ENCODE data around the gene CDIP1.

CDIP1 gene

DNA sequence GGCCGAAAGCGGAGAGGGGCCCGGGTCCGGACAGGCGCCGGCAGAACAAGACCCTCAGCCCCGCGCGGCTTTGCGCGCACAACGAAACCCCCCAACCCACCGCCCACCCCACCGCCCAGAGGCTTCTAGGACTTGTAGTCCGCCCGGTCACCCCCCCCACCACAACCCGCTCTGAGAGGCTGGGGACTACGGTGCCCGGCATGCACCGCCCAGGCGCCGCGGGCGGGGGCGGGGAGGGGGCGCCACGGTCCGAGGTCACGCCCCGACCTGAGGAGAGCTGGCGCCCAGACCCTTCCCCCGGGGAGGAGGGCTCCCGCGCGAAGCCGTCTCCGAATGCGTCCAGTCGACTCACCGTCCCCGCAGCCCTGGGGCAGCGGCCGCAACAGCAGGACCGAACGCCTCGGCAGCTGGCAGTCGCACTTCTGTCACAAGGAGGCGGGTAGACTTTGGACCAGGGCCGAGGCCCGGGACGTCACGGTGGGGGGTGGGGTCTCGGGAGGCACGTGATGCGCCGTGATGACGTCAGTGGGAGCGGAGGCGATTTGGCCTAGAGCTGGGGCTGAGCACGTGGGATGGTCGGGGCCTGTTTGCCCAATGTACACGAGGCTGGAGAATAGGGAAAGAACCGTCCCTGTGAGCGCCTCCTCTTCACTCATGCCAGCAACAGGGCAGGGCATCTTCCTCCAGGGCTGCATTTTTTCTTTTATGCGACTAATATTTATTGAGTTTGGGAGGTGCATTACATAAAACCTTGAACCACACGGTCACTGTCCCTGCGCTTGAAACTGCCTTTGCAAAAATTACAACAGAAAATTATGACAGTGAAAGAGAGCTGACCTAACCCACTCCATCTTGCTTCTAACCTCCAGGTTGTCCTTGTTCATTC is at the start of gene CDIP1 (continued):
- TF ChIP-seq, protein P1, sequence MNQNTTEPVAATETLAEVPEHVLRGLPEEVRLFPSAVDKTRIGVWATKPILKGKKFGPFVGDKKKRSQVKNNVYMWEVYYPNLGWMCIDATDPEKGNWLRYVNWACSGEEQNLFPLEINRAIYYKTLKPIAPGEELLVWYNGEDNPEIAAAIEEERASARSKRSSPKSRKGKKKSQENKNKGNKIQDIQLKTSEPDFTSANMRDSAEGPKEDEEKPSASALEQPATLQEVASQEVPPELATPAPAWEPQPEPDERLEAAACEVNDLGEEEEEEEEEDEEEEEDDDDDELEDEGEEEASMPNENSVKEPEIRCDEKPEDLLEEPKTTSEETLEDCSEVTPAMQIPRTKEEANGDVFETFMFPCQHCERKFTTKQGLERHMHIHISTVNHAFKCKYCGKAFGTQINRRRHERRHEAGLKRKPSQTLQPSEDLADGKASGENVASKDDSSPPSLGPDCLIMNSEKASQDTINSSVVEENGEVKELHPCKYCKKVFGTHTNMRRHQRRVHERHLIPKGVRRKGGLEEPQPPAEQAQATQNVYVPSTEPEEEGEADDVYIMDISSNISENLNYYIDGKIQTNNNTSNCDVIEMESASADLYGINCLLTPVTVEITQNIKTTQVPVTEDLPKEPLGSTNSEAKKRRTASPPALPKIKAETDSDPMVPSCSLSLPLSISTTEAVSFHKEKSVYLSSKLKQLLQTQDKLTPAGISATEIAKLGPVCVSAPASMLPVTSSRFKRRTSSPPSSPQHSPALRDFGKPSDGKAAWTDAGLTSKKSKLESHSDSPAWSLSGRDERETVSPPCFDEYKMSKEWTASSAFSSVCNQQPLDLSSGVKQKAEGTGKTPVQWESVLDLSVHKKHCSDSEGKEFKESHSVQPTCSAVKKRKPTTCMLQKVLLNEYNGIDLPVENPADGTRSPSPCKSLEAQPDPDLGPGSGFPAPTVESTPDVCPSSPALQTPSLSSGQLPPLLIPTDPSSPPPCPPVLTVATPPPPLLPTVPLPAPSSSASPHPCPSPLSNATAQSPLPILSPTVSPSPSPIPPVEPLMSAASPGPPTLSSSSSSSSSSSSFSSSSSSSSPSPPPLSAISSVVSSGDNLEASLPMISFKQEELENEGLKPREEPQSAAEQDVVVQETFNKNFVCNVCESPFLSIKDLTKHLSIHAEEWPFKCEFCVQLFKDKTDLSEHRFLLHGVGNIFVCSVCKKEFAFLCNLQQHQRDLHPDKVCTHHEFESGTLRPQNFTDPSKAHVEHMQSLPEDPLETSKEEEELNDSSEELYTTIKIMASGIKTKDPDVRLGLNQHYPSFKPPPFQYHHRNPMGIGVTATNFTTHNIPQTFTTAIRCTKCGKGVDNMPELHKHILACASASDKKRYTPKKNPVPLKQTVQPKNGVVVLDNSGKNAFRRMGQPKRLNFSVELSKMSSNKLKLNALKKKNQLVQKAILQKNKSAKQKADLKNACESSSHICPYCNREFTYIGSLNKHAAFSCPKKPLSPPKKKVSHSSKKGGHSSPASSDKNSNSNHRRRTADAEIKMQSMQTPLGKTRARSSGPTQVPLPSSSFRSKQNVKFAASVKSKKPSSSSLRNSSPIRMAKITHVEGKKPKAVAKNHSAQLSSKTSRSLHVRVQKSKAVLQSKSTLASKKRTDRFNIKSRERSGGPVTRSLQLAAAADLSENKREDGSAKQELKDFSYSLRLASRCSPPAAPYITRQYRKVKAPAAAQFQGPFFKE (tag by site-specific recombination; IDR thresholded peaks at IDR 0.05; ENCODE audit: borderline replicate concordance), result no peak; the same call in 1 of the 2 replicates
- TF ChIP-seq ZNF777 (tag by site-specific recombination; IDR thresholded peaks at IDR 0.05; ENCODE audit: borderline replicate concordance), result peak; percentile 52; the same call in 1 of the 2 replicates
- TF ChIP-seq ZNF10 (tag by site-specific recombination; IDR thresholded peaks at IDR 0.05), result no peak
- peak; percentile 96 for TF ChIP-seq ZNF335 (tag by site-specific recombination; conservative IDR thresholded peaks at IDR 0.05)
- TF ChIP-seq, protein P2, sequence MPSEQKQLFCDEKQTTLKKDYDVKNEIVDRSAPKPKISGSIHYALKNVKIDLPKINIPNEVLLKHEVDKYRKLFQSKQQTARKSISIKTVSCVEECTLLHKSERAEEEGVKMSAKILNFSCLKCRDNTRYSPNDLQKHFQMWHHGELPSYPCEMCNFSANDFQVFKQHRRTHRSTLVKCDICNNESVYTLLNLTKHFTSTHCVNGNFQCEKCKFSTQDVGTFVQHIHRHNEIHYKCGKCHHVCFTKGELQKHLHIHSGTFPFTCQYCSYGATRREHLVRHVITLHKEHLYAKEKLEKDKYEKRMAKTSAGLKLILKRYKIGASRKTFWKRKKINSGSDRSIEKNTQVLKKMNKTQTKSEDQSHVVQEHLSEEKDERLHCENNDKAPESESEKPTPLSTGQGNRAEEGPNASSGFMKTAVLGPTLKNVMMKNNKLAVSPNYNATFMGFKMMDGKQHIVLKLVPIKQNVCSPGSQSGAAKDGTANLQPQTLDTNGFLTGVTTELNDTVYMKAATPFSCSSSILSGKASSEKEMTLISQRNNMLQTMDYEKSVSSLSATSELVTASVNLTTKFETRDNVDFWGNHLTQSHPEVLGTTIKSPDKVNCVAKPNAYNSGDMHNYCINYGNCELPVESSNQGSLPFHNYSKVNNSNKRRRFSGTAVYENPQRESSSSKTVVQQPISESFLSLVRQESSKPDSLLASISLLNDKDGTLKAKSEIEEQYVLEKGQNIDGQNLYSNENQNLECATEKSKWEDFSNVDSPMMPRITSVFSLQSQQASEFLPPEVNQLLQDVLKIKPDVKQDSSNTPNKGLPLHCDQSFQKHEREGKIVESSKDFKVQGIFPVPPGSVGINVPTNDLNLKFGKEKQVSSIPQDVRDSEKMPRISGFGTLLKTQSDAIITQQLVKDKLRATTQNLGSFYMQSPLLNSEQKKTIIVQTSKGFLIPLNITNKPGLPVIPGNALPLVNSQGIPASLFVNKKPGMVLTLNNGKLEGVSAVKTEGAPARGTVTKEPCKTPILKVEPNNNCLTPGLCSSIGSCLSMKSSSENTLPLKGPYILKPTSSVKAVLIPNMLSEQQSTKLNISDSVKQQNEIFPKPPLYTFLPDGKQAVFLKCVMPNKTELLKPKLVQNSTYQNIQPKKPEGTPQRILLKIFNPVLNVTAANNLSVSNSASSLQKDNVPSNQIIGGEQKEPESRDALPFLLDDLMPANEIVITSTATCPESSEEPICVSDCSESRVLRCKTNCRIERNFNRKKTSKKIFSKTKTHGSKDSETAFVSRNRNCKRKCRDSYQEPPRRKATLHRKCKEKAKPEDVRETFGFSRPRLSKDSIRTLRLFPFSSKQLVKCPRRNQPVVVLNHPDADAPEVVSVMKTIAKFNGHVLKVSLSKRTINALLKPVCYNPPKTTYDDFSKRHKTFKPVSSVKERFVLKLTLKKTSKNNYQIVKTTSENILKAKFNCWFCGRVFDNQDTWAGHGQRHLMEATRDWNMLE (tag by site-specific recombination; conservative IDR thresholded peaks at IDR 0.05; ENCODE audit: low read depth), result peak; percentile 69
- no peak for TF ChIP-seq ZNF624 (tag by site-specific recombination; IDR thresholded peaks at IDR 0.05)
- peak; percentile 77 for TF ChIP-seq ZNF785 (tag by site-specific recombination; IDR thresholded peaks at IDR 0.05)
- peak; percentile 85 for TF ChIP-seq KLF10 (tag by site-specific recombination; IDR thresholded peaks at IDR 0.05)
- 0 out of 2 replicates have a peak, but pooled peaks have one; percentile 13 for TF ChIP-seq ZNF548 (tag by site-specific recombination; IDR thresholded peaks at IDR 0.05)
- TF ChIP-seq ZNF600 (tag by site-specific recombination; IDR thresholded peaks at IDR 0.05), result peak; percentile 76
- TF ChIP-seq, protein P3, sequence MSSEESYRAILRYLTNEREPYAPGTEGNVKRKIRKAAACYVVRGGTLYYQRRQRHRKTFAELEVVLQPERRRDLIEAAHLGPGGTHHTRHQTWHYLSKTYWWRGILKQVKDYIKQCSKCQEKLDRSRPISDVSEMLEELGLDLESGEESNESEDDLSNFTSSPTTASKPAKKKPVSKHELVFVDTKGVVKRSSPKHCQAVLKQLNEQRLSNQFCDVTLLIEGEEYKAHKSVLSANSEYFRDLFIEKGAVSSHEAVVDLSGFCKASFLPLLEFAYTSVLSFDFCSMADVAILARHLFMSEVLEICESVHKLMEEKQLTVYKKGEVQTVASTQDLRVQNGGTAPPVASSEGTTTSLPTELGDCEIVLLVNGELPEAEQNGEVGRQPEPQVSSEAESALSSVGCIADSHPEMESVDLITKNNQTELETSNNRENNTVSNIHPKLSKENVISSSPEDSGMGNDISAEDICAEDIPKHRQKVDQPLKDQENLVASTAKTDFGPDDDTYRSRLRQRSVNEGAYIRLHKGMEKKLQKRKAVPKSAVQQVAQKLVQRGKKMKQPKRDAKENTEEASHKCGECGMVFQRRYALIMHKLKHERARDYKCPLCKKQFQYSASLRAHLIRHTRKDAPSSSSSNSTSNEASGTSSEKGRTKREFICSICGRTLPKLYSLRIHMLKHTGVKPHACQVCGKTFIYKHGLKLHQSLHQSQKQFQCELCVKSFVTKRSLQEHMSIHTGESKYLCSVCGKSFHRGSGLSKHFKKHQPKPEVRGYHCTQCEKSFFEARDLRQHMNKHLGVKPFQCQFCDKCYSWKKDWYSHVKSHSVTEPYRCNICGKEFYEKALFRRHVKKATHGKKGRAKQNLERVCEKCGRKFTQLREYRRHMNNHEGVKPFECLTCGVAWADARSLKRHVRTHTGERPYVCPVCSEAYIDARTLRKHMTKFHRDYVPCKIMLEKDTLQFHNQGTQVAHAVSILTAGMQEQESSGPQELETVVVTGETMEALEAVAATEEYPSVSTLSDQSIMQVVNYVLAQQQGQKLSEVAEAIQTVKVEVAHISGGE (tag by site-specific recombination; conservative IDR thresholded peaks at IDR 0.05; ENCODE audit: low read depth), result no peak; the same call in 1 of the 2 replicates
- TF ChIP-seq ZNF155 (tag by site-specific recombination; IDR thresholded peaks at IDR 0.05), result no peak
- no peak for TF ChIP-seq GLI2 (tag by site-specific recombination; IDR thresholded peaks at IDR 0.05; ENCODE audit: borderline replicate concordance, low read depth)
- no peak for TF ChIP-seq ZNF114 (tag by site-specific recombination; IDR thresholded peaks at IDR 0.05)
- no peak for TF ChIP-seq ZNF121 (tag by site-specific recombination; IDR thresholded peaks at IDR 0.05)
- TF ChIP-seq, protein P4, sequence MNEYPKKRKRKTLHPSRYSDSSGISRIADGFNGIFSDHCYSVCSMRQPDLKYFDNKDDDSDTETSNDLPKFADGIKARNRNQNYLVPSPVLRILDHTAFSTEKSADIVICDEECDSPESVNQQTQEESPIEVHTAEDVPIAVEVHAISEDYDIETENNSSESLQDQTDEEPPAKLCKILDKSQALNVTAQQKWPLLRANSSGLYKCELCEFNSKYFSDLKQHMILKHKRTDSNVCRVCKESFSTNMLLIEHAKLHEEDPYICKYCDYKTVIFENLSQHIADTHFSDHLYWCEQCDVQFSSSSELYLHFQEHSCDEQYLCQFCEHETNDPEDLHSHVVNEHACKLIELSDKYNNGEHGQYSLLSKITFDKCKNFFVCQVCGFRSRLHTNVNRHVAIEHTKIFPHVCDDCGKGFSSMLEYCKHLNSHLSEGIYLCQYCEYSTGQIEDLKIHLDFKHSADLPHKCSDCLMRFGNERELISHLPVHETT (tag by site-specific recombination; IDR thresholded peaks at IDR 0.05), result peak; percentile 82; the same call in 1 of the 2 replicates
- TF ChIP-seq, protein P5, sequence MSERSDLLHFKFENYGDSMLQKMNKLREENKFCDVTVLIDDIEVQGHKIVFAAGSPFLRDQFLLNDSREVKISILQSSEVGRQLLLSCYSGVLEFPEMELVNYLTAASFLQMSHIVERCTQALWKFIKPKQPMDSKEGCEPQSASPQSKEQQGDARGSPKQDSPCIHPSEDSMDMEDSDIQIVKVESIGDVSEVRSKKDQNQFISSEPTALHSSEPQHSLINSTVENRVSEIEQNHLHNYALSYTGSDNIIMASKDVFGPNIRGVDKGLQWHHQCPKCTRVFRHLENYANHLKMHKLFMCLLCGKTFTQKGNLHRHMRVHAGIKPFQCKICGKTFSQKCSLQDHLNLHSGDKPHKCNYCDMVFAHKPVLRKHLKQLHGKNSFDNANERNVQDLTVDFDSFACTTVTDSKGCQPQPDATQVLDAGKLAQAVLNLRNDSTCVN (tag by site-specific recombination; optimal IDR thresholded peaks at IDR 0.05), result peak; percentile 57
- TF ChIP-seq ZNF837 (tag by site-specific recombination; IDR thresholded peaks at IDR 0.05), result no peak
- peak; percentile 78 for TF ChIP-seq KLF8 (tag by site-specific recombination; IDR thresholded peaks at IDR 0.05)
- TF ChIP-seq, protein P6, sequence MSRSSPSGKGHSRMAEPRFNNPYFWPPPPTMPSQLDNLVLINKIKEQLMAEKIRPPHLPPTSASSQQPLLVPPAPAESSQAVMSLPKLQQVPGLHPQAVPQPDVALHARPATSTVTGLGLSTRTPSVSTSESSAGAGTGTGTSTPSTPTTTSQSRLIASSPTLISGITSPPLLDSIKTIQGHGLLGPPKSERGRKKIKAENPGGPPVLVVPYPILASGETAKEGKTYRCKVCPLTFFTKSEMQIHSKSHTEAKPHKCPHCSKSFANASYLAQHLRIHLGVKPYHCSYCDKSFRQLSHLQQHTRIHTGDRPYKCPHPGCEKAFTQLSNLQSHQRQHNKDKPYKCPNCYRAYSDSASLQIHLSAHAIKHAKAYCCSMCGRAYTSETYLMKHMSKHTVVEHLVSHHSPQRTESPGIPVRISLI (tag by site-specific recombination; IDR thresholded peaks at IDR 0.05), result no peak
